SK-N-SH (cell line): ENCODE data around the gene PIF1. TPM values are rescaled to one million over a fixed set of nuclear protein-coding genes. Genes with fewer than 3 reads are reported as not detected.

Source experiments
- CTCF ChIA-PET: fragments of 300-600, 350-600 bp; formaldehyde crosslinking; extraction: SDS; loops from one replicate; lab custom pipeline; 2021; lab: Yijun Ruan, JAX
- POLR2A ChIA-PET: fragments of 350-600 bp; sonication (Branson Sonifier 250); formaldehyde crosslinking; extraction: SDS; loops from one replicate; lab custom pipeline; 2020; ENCODE audit warnings: antibody characterized with exemption, inconsistent platforms; lab: Yijun Ruan, JAX
- DNase-seq: peaks from one replicate; pipeline ENCODE4 v3.0.0; 2012
- H2AFZ ChIP-seq: fragments of 200-600 bp; sonication (generic); 2 replicates; pipeline ENCODE4 v1.8.1; 2016; ENCODE audit warnings: antibody characterized with exemption, mild to moderate bottlenecking, low read depth
- H3F3A ChIP-seq: fragments of 200-600 bp; sonication (generic); replicated peaks from 2 replicates; pipeline ENCODE3; 2016; ENCODE audit warnings: antibody characterized with exemption, mild to moderate bottlenecking; ENCODE audit not compliant: insufficient read depth
- H3K27ac ChIP-seq, 2 experiments: fragments of 200-500 bp in 1 of 2; fragments of 200-600 bp in 1 of 2; sonication (Bioruptor generic) in 1 of 2; sonication (generic), shearing (Covaris generic) in 1 of 2; 2 replicates each; pipeline versions ENCODE4 v1.5.1 to v1.6.1; 2014 to 2016; ENCODE audit warnings: low read depth in 2 of 2, inconsistent platforms in 1 of 2, low read length in 1 of 2, mild to moderate bottlenecking in 1 of 2, mixed read lengths in 1 of 2
- H3K27me3 ChIP-seq: fragments of 200-600 bp; sonication (generic), shearing (Covaris generic); 2 replicates; pipeline ENCODE4 v1.6.1; 2016; ENCODE audit warnings: mixed run types; ENCODE audit not compliant: insufficient read depth
- H3K36me3 ChIP-seq, 2 experiments: fragments of 200-500 bp in 1 of 2; fragments of 200-600 bp in 1 of 2; sonication (Bioruptor generic) in 1 of 2; sonication (generic) in 1 of 2; replicated peaks in 1 of 2; 2 replicates each; pipeline versions ENCODE3 to v1.5.1; 2014 to 2016; ENCODE audit warnings: low read length in 1 of 2, mild to moderate bottlenecking in 1 of 2; ENCODE audit not compliant: insufficient read depth in 2 of 2, control insufficient read depth in 1 of 2
- H3K4me1 ChIP-seq, 2 experiments: fragments of 200-500 bp in 1 of 2; fragments of 200-600 bp in 1 of 2; sonication (Bioruptor generic) in 1 of 2; sonication (generic), shearing (Covaris generic) in 1 of 2; 2 replicates each; pipeline versions ENCODE4 v1.5.1 to v1.6.1; 2014 to 2016; ENCODE audit warnings: low read depth in 1 of 2, low read length in 1 of 2, mixed run types in 1 of 2; ENCODE audit not compliant: insufficient read depth in 2 of 2, control insufficient read depth in 1 of 2
- H3K4me2 ChIP-seq: fragments of 200-600 bp; sonication (generic), shearing (Covaris generic); 2 replicates; pipeline ENCODE4 v1.6.1; 2017; ENCODE audit warnings: mixed run types
- H3K4me3 ChIP-seq, 2 experiments: fragments of 200-500 bp in 1 of 2; fragments of 200-600 bp in 1 of 2; sonication (Bioruptor generic) in 1 of 2; sonication (generic), shearing (Covaris generic) in 1 of 2; 2 replicates each; pipeline versions ENCODE4 v1.5.1 to v1.8.1; 2014 to 2016; ENCODE audit warnings: low read depth in 2 of 2, inconsistent platforms in 1 of 2, low read length in 1 of 2, mild to moderate bottlenecking in 1 of 2, mixed read lengths in 1 of 2, moderate library complexity in 1 of 2
- H3K79me2 ChIP-seq: fragments of 200-600 bp; sonication (generic); 2 replicates; pipeline ENCODE4 v1.8.1; 2017; ENCODE audit warnings: mild to moderate bottlenecking; ENCODE audit not compliant: insufficient read depth
- H3K9ac ChIP-seq: fragments of 200-600 bp; sonication (generic); 2 replicates; pipeline ENCODE4 v1.6.1; 2017; ENCODE audit warnings: mixed run types
- H3K9me2 ChIP-seq: fragments of 200-600 bp; sonication (generic); 2 replicates; pipeline ENCODE4 v1.6.1; 2017; ENCODE audit warnings: mixed run types
- H3K9me3 ChIP-seq: fragments of 200-600 bp; sonication (generic); 2 replicates; pipeline ENCODE4 v1.6.1; 2017; ENCODE audit warnings: mixed run types, mild to moderate bottlenecking, moderate library complexity
- H4K20me1 ChIP-seq: fragments of 200-600 bp; sonication (generic); 2 replicates; pipeline ENCODE4 v1.6.1; 2017; ENCODE audit warnings: mild to moderate bottlenecking, mixed run types; ENCODE audit not compliant: insufficient read depth
- CHD2 ChIP-seq: fragments of 150-350 bp; IDR thresholded peaks from 2 replicates; pipeline ENCODE4 v1.6.1; 2018; ENCODE audit warnings: low read length; ENCODE audit not compliant: partially characterized antibody
- CTCF ChIP-seq: fragments of 200-600 bp; sonication (generic); IDR thresholded peaks from 2 replicates; pipeline ENCODE4 v1.6.1; 2017; ENCODE audit warnings: antibody characterized with exemption, mild to moderate bottlenecking, moderate library complexity
- ELF1 ChIP-seq: IDR thresholded peaks from 2 replicates; pipeline ENCODE4 v1.4.0; 2012
- EP300 ChIP-seq, 2 experiments: IDR thresholded peaks; 2 replicates each; pipeline versions ENCODE4 v1.4.0 to v1.6.1; 2012; ENCODE audit warnings: borderline replicate concordance in 1 of 2, low read depth in 1 of 2, low read length in 1 of 2
- EZH2phosphoT487 ChIP-seq: fragments of 200-600 bp; sonication (generic); IDR thresholded peaks from 2 replicates; pipeline ENCODE4 v1.6.1; 2017; ENCODE audit warnings: low read depth, mixed run types, mild to moderate bottlenecking, antibody characterized with exemption, moderate library complexity, borderline replicate concordance
- FOSL2 ChIP-seq: IDR thresholded peaks from 2 replicates; pipeline ENCODE4 v1.4.0; 2012; ENCODE audit warnings: low read depth, mild to moderate bottlenecking, moderate library complexity, borderline replicate concordance
- FOXJ3 ChIP-seq: sonication (generic); formaldehyde crosslinking; IDR thresholded peaks from 2 replicates; pipeline ENCODE4 v1.5.1; 2020; ENCODE audit warnings: mild to moderate bottlenecking, missing genetic modification reagents
- FOXM1 ChIP-seq: IDR thresholded peaks from 2 replicates; pipeline ENCODE4 v1.4.0; 2012; ENCODE audit warnings: low read depth, mild to moderate bottlenecking
- GABPA ChIP-seq: IDR thresholded peaks from 2 replicates; pipeline ENCODE4 v1.4.0; 2012; ENCODE audit warnings: low read depth, mild to moderate bottlenecking
- JUND ChIP-seq: IDR thresholded peaks from 2 replicates; pipeline ENCODE4 v1.4.0; 2012
- MAX ChIP-seq: IDR thresholded peaks from 2 replicates; pipeline ENCODE4 v1.4.0; 2012; ENCODE audit warnings: low read depth
- MXI1 ChIP-seq: IDR thresholded peaks from 2 replicates; pipeline ENCODE4 v1.6.1; 2012; ENCODE audit warnings: mild to moderate bottlenecking, low read depth, low read length, improper control_type of control experiment
- NRF1 ChIP-seq: IDR thresholded peaks from 2 replicates; pipeline ENCODE4 v1.6.1; 2012; ENCODE audit warnings: low read depth, mild to moderate bottlenecking, low read length
- PBX3 ChIP-seq: IDR thresholded peaks from 2 replicates; pipeline ENCODE4; 2012
- RAD21 ChIP-seq: IDR thresholded peaks from 2 replicates; pipeline ENCODE4 v1.6.1; 2012; ENCODE audit warnings: mild to moderate bottlenecking, low read length
- REST ChIP-seq: IDR thresholded peaks from 2 replicates; pipeline ENCODE4 v1.6.1; 2012; ENCODE audit warnings: mild to moderate bottlenecking, low read depth, low read length, moderate library complexity
- SIN3A ChIP-seq: IDR thresholded peaks from 2 replicates; pipeline ENCODE4 v1.6.1; 2012; ENCODE audit warnings: low read depth, mild to moderate bottlenecking, low read length, moderate library complexity, borderline replicate concordance
- YY1 ChIP-seq: IDR thresholded peaks from 2 replicates; pipeline ENCODE4 v1.4.0; 2012; ENCODE audit warnings: low read depth, mild to moderate bottlenecking
- WGBS: methylation state at CpG from one replicate; pipeline ENCODE4 v1.1.6; 2017; ENCODE audit warnings: low lambda C conversion rate; 5-methylcytosine and 5-hydroxymethylcytosine counted together
- polyA plus RNA-seq, 3 experiments: library from polyadenylated mRNA; depleted of rRNA; stranded (reverse); fragments of >200 nt; gene quantifications; 2 replicates each; pipeline ENCODE4 v1.2.3, GENCODE V29; 2012

Gene PIF1
- polyA plus RNA-seq, 1 of the 3 experiments (the other 2 are of a cell fraction), result 12.4 TPM

GRCh38 chr15:64836023-64836536 is 10.6 kb upstream of the PIF1 start:
- peaks cover 4 to 5% of the 10 kb centered on the region in 2 experiments; a peak in 3 of 4 replicates for H3K4me1 ChIP-seq
- 82% methylated on average over 14 of the region's 14 CpGs for WGBS
- H3K36me3 ChIP-seq, result no peaks in the 10 kb centered on the region
- no peak overlapping the region for H3K4me3 ChIP-seq
- H3K9me2 ChIP-seq, result no peaks in the 10 kb centered on the region
- no peak overlapping the region for H3K27ac ChIP-seq
- no peaks in the 10 kb centered on the region for H3K27me3 ChIP-seq
- ChIA-PET CTCF (interaction anchor here (2.6 kb wide), 1 partner anchor 105 kb away, joined by 8 read pairs; no protein-coding TSS in a partner anchor), POLR2A (no interaction called here)
- H3K9me3 ChIP-seq, result no peaks in the 10 kb centered on the region
- no peak for DNase-seq
- no peak overlapping the region for H3K4me2 ChIP-seq
- H3K9ac ChIP-seq, result no peak overlapping the region
- peaks cover 2% of the 10 kb centered on the region for H3F3A ChIP-seq
- no peak overlapping the region for H2AFZ ChIP-seq
- no peaks in the 10 kb centered on the region for H4K20me1 ChIP-seq
- no peaks in the 10 kb centered on the region for H3K79me2 ChIP-seq
- no peak for TF ChIP-seq JUND
- TF ChIP-seq MXI1, result no peak
- TF ChIP-seq FOSL2, result no peak
- no peak for TF ChIP-seq FOXM1
- TF ChIP-seq YY1, result no peak
- no peak for TF ChIP-seq PBX3
- TF ChIP-seq GABPA, result no peak
- no peak for TF ChIP-seq FOXJ3 (CRISPR knock-in tag)
- no peak for TF ChIP-seq EP300 (IDR thresholded peaks at IDR 0.05; ENCODE audit: borderline replicate concordance in 1 of 2, low read depth in 1 of 2, low read length in 1 of 2)
- no peak for TF ChIP-seq ELF1
- no peak for TF ChIP-seq NRF1
- TF ChIP-seq SIN3A, result no peak
- TF ChIP-seq CHD2, result no peak
- no peak for TF ChIP-seq EZH2phosphoT487
- no peak for TF ChIP-seq MAX
- no peak for TF ChIP-seq REST
- no peak for TF ChIP-seq CTCF
- no peak for TF ChIP-seq RAD21
